ENCODE measurements around the gene EIF3D. TPM values are rescaled to one million over a fixed set of nuclear protein-coding genes. Genes with fewer than 3 reads are reported as not detected.
"Not testable (repeated sequence)": the region's sequence is repeated elsewhere in the genome, so short reads cannot be mapped to it uniquely, and the experiment has no call there.

Gene EIF3D
- total and polyA plus RNA-seq, 4 experiments from 2014 or later: 137 to 228 (median 206) TPM

- H3K27me3 Mint-ChIP-seq; H3K4me1 ChIP-seq (ENCODE audit: insufficient read depth, low read length); H3K4me3 Mint-ChIP-seq; POLR2A ChIA-PET (ENCODE audit: partially characterized antibody); H3K27ac ChIP-seq (ENCODE audit: low read depth, low read length); intact Hi-C loops (cut with micrococcal nuclease); H3K9me3 Mint-ChIP-seq; H3K9me3 ChIP-seq (ENCODE audit: control insufficient read depth in 1 of 2, low read length in 2 of 2); H3K4me1 Mint-ChIP-seq; H3K4me3 ChIP-seq (ENCODE audit: low read length in 2 of 2); H3K27me3 ChIP-seq (ENCODE audit: insufficient read depth, low read length); H3K27ac Mint-ChIP-seq; DNase-seq: not testable (repeated sequence)
- peaks cover 67 to 89% of the 10 kb centered on the region in 2 donors for H3K36me3 Mint-ChIP-seq
- H3K36me3 ChIP-seq (ENCODE audit: insufficient read depth, low read length): peaks cover 98% of the 10 kb centered on the region
- CTCF ChIA-PET (ENCODE audit: partially characterized antibody): interaction anchor here (1.1 kb wide), 1 partner anchor 12 kb away, joined by 3 read pairs; no protein-coding TSS in a partner anchor
Observed at GRCh38 chr22:36519906-36520305, 9.1 kb downstream of the EIF3D start.

GRCh38 chr22:36514766-36515165, 14.2 kb downstream of the EIF3D start:
- peak overlapping the region in 1 of 7 donors; percentile 53 for H3K27ac Mint-ChIP-seq
- CTCF ChIA-PET (ENCODE audit: partially characterized antibody): no interaction called here

GRCh38 chr22:36512991-36513390, 16.0 kb downstream of the EIF3D start:
- peak overlapping the region in 1 of 7 donors; percentile 45 for H3K27ac Mint-ChIP-seq
- H3K36me3 Mint-ChIP-seq: peaks cover 55 to 71% of the 10 kb centered on the region in 2 donors
- Histone ChIP-seq H3K4me1 (ENCODE audit: insufficient read depth, low read length) (no peaks in the 10 kb centered on the region), H3K9me3 (ENCODE audit: control insufficient read depth in 1 of 2, low read length in 2 of 2) (no peaks in the 10 kb centered on the region), H3K4me3 (ENCODE audit: low read length in 2 of 2) (no peak overlapping the region), H3K27ac (ENCODE audit: low read depth, low read length) (no peak overlapping the region), H3K27me3 (ENCODE audit: insufficient read depth, low read length) (no peaks in the 10 kb centered on the region), H3K36me3 (ENCODE audit: insufficient read depth, low read length) (peaks cover 70% of the 10 kb centered on the region)
- intact Hi-C loops (cut with micrococcal nuclease): no loop called here
- DNase-seq: no peak
- no peaks in the 10 kb centered on the region for H3K27me3 Mint-ChIP-seq
- ChIA-PET POLR2A (ENCODE audit: partially characterized antibody) (interaction anchor here (1.4 kb wide), 1 partner anchor 16 kb away, joined by 4 read pairs; the partner anchor contains the start of gene EIF3D), CTCF (ENCODE audit: partially characterized antibody) (interaction anchor here (0.8 kb wide), 1 partner anchor 15 kb away, joined by 3 read pairs; no protein-coding TSS in a partner anchor)
- peaks cover 0 to 1% (median 0%) of the 10 kb centered on the region in 8 donors for H3K9me3 Mint-ChIP-seq
- no peak overlapping the region for H3K4me3 Mint-ChIP-seq
- peaks cover 0 to 14% (median 5%) of the 10 kb centered on the region in 4 donors for H3K4me1 Mint-ChIP-seq

More at GRCh38 chr22:36514766-36515165, 14.2 kb downstream of the EIF3D start:
- Histone ChIP-seq H3K4me3 (ENCODE audit: low read length in 2 of 2) (no peak overlapping the region), H3K36me3 (ENCODE audit: insufficient read depth, low read length) (peaks cover 88% of the 10 kb centered on the region), H3K27ac (ENCODE audit: low read depth, low read length) (no peak overlapping the region), H3K4me1 (ENCODE audit: insufficient read depth, low read length) (no peaks in the 10 kb centered on the region), H3K27me3 (ENCODE audit: insufficient read depth, low read length) (no peaks in the 10 kb centered on the region), H3K9me3 (ENCODE audit: control insufficient read depth in 1 of 2, low read length in 2 of 2) (no peaks in the 10 kb centered on the region)
- POLR2A ChIA-PET (ENCODE audit: partially characterized antibody): no interaction called here
- Mint-ChIP-seq H3K27me3 (no peaks in the 10 kb centered on the region), H3K36me3 (peaks cover 66 to 83% of the 10 kb centered on the region in 2 donors), H3K4me3 (no peak overlapping the region), H3K4me1 (peaks cover 0 to 8% (median 5%) of the 10 kb centered on the region in 4 donors), H3K9me3 (peaks cover 0 to 1% (median 0%) of the 10 kb centered on the region in 8 donors)
- intact Hi-C loops (cut with micrococcal nuclease): no loop called here
- DNase-seq: no peak

GRCh38 chr22:36512333-36512732, 16.6 kb downstream of the EIF3D start:
- Histone ChIP-seq H3K27ac (ENCODE audit: low read depth, low read length) (no peak overlapping the region), H3K4me1 (ENCODE audit: insufficient read depth, low read length) (peaks cover 2% of the 10 kb centered on the region), H3K36me3 (ENCODE audit: insufficient read depth, low read length) (peaks cover 65% of the 10 kb centered on the region), H3K27me3 (ENCODE audit: insufficient read depth, low read length) (no peaks in the 10 kb centered on the region), H3K4me3 (ENCODE audit: low read length in 2 of 2) (no peak overlapping the region), H3K9me3 (ENCODE audit: control insufficient read depth in 1 of 2, low read length in 2 of 2) (no peaks in the 10 kb centered on the region)
- peaks cover 53 to 67% of the 10 kb centered on the region in 2 donors for H3K36me3 Mint-ChIP-seq
- intact Hi-C loops (cut with micrococcal nuclease): no loop called here
- H3K4me1 Mint-ChIP-seq: peaks cover 3 to 17% (median 8%) of the 10 kb centered on the region in 4 donors
- peak overlapping the region in 1 of 8 donors; percentile 60 for H3K4me3 Mint-ChIP-seq
- no peak for DNase-seq
- POLR2A ChIA-PET (ENCODE audit: partially characterized antibody): interaction anchor here (1.4 kb wide), 1 partner anchor 16 kb away, joined by 4 read pairs; the partner anchor contains the start of gene EIF3D
- H3K27ac Mint-ChIP-seq: no peak overlapping the region
- H3K9me3 Mint-ChIP-seq: peaks cover 0 to 1% (median 0%) of the 10 kb centered on the region in 8 donors
- CTCF ChIA-PET (ENCODE audit: partially characterized antibody): interaction anchor here (0.8 kb wide), 1 partner anchor 16 kb away, joined by 3 read pairs; no protein-coding TSS in a partner anchor
- H3K27me3 Mint-ChIP-seq: no peaks in the 10 kb centered on the region

- Histone ChIP-seq H3K27ac (ENCODE audit: low read depth, low read length) (no peak overlapping the region), H3K9me3 (ENCODE audit: control insufficient read depth in 1 of 2, low read length in 2 of 2) (no peaks in the 10 kb centered on the region), H3K27me3 (ENCODE audit: insufficient read depth, low read length) (no peaks in the 10 kb centered on the region), H3K36me3 (ENCODE audit: insufficient read depth, low read length) (peaks cover 54% of the 10 kb centered on the region), H3K4me3 (ENCODE audit: low read length in 2 of 2) (no peak overlapping the region), H3K4me1 (ENCODE audit: insufficient read depth, low read length) (peaks cover 13% of the 10 kb centered on the region)
- DNase-seq: peak in 1 of 5 donors; percentile 23
- Mint-ChIP-seq H3K27me3 (no peaks in the 10 kb centered on the region), H3K9me3 (peaks cover 0 to 1% (median 0%) of the 10 kb centered on the region in 8 donors), H3K4me1 (peaks cover 5 to 20% (median 9%) of the 10 kb centered on the region in 4 donors), H3K36me3 (peaks cover 45 to 56% of the 10 kb centered on the region in 2 donors), H3K4me3 (no peak overlapping the region), H3K27ac (peak overlapping the region; percentile 23 to 90 (median 42))
- intact Hi-C loops (cut with micrococcal nuclease): loop anchor here (1.0 kb wide), 1 partner anchor 18 kb away; the partner anchor contains the start of gene EIF3D
- ChIA-PET CTCF (ENCODE audit: partially characterized antibody) (interaction anchor here (0.8 to 2.0 kb wide), 9 partner anchors 11 to 466 kb away, joined by 3 to 8 read pairs (median 4); no protein-coding TSS in a partner anchor), POLR2A (ENCODE audit: partially characterized antibody) (interaction anchor here (0.9 to 1.7 kb wide), 3 partner anchors 12 to 18 kb away, joined by 3 to 8 read pairs (median 5); partner anchors contain the start of gene EIF3D)
Observed at GRCh38 chr22:36510966-36511881, 17.7 kb downstream of the EIF3D start.

GRCh38 chr22:36510384-36510783, 18.6 kb downstream of the EIF3D start:
- Mint-ChIP-seq H3K4me1 (peaks cover 9 to 20% (median 9%) of the 10 kb centered on the region in 4 donors), H3K36me3 (peaks cover 36 to 48% of the 10 kb centered on the region in 2 donors), H3K4me3 (no peak overlapping the region), H3K27me3 (no peaks in the 10 kb centered on the region), H3K9me3 (no peaks in the 10 kb centered on the region), H3K27ac (peak overlapping the region in 6 of 7 donors; percentile 42 to 74 (median 72))
- H3K27ac ChIP-seq (ENCODE audit: low read depth, low read length): no peak overlapping the region
- peaks cover 45% of the 10 kb centered on the region for H3K36me3 ChIP-seq (ENCODE audit: insufficient read depth, low read length)
- ChIA-PET POLR2A (ENCODE audit: partially characterized antibody) (interaction anchor here (0.9 to 1.7 kb wide), 3 partner anchors 12 to 19 kb away, joined by 3 to 8 read pairs (median 5); partner anchors contain the start of gene EIF3D), CTCF (ENCODE audit: partially characterized antibody) (interaction anchor here (0.8 to 2.0 kb wide), 6 partner anchors 12 to 467 kb away, joined by 3 to 8 read pairs (median 4); no protein-coding TSS in a partner anchor)
- DNase-seq: no peak
- intact Hi-C loops (cut with micrococcal nuclease): no loop called here
- peaks cover 15% of the 10 kb centered on the region for H3K4me1 ChIP-seq (ENCODE audit: insufficient read depth, low read length)
- no peaks in the 10 kb centered on the region for H3K9me3 ChIP-seq (ENCODE audit: control insufficient read depth in 1 of 2, low read length in 2 of 2)
- H3K4me3 ChIP-seq (ENCODE audit: low read length in 2 of 2): no peak overlapping the region
- no peaks in the 10 kb centered on the region for H3K27me3 ChIP-seq (ENCODE audit: insufficient read depth, low read length)
